Measurements from ENCODE around the gene PSME2. TPM values are rescaled to one million over a fixed set of nuclear protein-coding genes. Genes with fewer than 3 reads are reported as not detected.
A peak's percentile ranks its signal among the peaks of the same experiment; 100 is the strongest.

PSME2 gene
- total and polyA plus RNA-seq, 10 of the 15 experiments (the other 5 are each of a cell fraction or from before 2014, with no cell fraction given) = 510 to 3,542 (median 913) TPM

DNA sequence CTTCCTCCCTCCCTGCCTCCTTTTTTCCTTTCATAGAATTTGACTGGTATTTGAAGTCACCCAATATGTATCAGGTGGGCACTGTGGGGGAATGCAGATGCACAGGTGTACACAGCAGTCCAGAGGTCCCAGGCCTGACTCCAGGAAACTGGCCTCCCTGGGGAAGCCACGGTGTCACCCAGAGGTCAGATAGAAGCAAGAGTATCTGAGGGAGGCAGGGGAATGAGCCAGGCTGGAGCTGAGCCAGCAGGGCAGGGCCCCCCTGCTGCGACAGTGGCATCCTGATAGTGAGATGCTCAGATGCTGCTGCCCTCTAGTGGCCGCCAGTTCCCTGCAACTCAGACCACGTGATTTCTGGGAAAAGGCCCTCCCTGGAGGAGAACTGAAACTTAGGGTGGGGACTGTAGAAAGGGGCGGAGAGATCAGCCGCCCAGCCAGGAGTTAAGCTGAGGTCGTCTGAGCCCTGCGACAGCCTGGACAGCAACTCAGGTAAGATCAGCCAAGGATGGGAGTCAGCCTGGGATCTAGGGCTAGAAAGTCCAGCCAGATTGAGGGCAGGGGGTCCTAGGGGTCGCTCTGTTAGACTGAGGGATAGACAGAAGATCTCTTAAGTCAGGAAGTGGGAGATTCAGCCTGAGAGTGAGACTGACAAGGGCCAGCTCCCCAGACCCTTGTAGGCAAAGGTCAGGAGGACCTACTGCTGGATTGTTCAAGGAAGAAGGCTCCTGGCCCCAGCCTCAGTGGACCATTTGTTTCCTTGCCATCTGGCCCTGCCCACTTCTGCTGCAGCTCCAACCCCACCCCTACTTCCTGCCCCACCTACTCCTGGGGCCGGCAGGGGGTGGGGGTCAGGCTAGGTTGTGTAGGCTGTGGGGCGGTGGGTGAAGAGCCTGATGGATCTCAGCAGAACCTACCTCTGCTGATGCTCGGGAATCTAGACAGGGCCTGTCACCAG lies 14.7 kb upstream of the PSME2 start, which contains the start of gene IRF9 (continued):
- TF ChIP-seq, protein P1, sequence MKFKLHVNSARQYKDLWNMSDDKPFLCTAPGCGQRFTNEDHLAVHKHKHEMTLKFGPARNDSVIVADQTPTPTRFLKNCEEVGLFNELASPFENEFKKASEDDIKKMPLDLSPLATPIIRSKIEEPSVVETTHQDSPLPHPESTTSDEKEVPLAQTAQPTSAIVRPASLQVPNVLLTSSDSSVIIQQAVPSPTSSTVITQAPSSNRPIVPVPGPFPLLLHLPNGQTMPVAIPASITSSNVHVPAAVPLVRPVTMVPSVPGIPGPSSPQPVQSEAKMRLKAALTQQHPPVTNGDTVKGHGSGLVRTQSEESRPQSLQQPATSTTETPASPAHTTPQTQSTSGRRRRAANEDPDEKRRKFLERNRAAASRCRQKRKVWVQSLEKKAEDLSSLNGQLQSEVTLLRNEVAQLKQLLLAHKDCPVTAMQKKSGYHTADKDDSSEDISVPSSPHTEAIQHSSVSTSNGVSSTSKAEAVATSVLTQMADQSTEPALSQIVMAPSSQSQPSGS (IDR thresholded peaks at IDR 0.05; ENCODE audit: low read length) = peak; percentile 65; the same call in 1 of the 2 replicates
- TF ChIP-seq CREB1 (IDR thresholded peaks at IDR 0.05; ENCODE audit: low read depth) (peak; percentile 74), JUNB (IDR thresholded peaks at IDR 0.05) (peak; percentile 23; the same call in 1 of the 2 replicates), POLR2AphosphoS5 (IDR thresholded peaks at IDR 0.05; ENCODE audit: low read length) (peak; percentile 99), YY1 (IDR thresholded peaks at IDR 0.05; ENCODE audit: low read depth, low read length) (peak; percentile 38), KLF5 (IDR thresholded peaks at IDR 0.05; ENCODE audit: partially characterized antibody) (peak; percentile 75), NR2C1 (IDR thresholded peaks at IDR 0.05) (no peak), CREM (IDR thresholded peaks at IDR 0.05; ENCODE audit: low read depth) (0 out of 2 replicates have a peak, but pooled peaks have one; percentile 54), CBX3 (IDR thresholded peaks at IDR 0.05; ENCODE audit: borderline replicate concordance, low read depth) (no peak), RCOR1 (conservative IDR thresholded peaks at IDR 0.05; ENCODE audit: low read depth, low read length) (no peak), IKZF2 (IDR thresholded peaks at IDR 0.05) (peak; percentile 51 to 75), RUNX3 (IDR thresholded peaks at IDR 0.05; ENCODE audit: low read length) (peak; percentile 40), ESRRA (IDR thresholded peaks at IDR 0.05; ENCODE audit: low read length) (no peak; the same call in 1 of the 2 replicates), NR2F1 (conservative IDR thresholded peaks at IDR 0.05) (peak; percentile 82), MXI1 (IDR thresholded peaks at IDR 0.05; ENCODE audit: low read depth, low read length) (peak; percentile 50; the same call in 1 of the 2 replicates), HCFC1 (IDR thresholded peaks at IDR 0.05; ENCODE audit: low read length) (no peak), CHD1 (IDR thresholded peaks at IDR 0.05; ENCODE audit: low read depth, low read length) (no peak; the same call in none of the 2 replicates), ATF7 (IDR thresholded peaks at IDR 0.05; ENCODE audit: low read depth) (peak; percentile 63; the same call in 1 of the 2 replicates)
- TF ChIP-seq, protein P2, sequence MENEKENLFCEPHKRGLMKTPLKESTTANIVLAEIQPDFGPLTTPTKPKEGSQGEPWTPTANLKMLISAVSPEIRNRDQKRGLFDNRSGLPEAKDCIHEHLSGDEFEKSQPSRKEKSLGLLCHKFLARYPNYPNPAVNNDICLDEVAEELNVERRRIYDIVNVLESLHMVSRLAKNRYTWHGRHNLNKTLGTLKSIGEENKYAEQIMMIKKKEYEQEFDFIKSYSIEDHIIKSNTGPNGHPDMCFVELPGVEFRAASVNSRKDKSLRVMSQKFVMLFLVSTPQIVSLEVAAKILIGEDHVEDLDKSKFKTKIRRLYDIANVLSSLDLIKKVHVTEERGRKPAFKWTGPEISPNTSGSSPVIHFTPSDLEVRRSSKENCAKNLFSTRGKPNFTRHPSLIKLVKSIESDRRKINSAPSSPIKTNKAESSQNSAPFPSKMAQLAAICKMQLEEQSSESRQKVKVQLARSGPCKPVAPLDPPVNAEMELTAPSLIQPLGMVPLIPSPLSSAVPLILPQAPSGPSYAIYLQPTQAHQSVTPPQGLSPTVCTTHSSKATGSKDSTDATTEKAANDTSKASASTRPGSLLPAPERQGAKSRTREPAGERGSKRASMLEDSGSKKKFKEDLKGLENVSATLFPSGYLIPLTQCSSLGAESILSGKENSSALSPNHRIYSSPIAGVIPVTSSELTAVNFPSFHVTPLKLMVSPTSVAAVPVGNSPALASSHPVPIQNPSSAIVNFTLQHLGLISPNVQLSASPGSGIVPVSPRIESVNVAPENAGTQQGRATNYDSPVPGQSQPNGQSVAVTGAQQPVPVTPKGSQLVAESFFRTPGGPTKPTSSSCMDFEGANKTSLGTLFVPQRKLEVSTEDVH (IDR thresholded peaks at IDR 0.05; ENCODE audit: low read depth, partially characterized antibody) = peak; percentile 58
- TF ChIP-seq, protein P3, sequence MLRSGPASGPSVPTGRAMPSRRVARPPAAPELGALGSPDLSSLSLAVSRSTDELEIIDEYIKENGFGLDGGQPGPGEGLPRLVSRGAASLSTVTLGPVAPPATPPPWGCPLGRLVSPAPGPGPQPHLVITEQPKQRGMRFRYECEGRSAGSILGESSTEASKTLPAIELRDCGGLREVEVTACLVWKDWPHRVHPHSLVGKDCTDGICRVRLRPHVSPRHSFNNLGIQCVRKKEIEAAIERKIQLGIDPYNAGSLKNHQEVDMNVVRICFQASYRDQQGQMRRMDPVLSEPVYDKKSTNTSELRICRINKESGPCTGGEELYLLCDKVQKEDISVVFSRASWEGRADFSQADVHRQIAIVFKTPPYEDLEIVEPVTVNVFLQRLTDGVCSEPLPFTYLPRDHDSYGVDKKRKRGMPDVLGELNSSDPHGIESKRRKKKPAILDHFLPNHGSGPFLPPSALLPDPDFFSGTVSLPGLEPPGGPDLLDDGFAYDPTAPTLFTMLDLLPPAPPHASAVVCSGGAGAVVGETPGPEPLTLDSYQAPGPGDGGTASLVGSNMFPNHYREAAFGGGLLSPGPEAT (IDR thresholded peaks at IDR 0.05; ENCODE audit: low read depth) = peak; percentile 73
- TF ChIP-seq, protein P4, sequence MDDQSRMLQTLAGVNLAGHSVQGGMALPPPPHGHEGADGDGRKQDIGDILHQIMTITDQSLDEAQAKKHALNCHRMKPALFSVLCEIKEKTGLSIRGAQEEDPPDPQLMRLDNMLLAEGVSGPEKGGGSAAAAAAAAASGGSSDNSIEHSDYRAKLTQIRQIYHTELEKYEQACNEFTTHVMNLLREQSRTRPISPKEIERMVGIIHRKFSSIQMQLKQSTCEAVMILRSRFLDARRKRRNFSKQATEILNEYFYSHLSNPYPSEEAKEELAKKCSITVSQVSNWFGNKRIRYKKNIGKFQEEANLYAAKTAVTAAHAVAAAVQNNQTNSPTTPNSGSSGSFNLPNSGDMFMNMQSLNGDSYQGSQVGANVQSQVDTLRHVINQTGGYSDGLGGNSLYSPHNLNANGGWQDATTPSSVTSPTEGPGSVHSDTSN (IDR thresholded peaks at IDR 0.05; ENCODE audit: insufficient replicate concordance, low read depth, low read length) = no peak
- TF ChIP-seq, protein P5, sequence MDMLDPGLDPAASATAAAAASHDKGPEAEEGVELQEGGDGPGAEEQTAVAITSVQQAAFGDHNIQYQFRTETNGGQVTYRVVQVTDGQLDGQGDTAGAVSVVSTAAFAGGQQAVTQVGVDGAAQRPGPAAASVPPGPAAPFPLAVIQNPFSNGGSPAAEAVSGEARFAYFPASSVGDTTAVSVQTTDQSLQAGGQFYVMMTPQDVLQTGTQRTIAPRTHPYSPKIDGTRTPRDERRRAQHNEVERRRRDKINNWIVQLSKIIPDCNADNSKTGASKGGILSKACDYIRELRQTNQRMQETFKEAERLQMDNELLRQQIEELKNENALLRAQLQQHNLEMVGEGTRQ (IDR thresholded peaks at IDR 0.05; ENCODE audit: borderline replicate concordance, low read depth, low read length) = peak; percentile 93
